Kidney epithelial cell (primary cell): ENCODE results near the gene RBFOX2. TPM values are rescaled to one million over a fixed set of nuclear protein-coding genes. Genes with fewer than 3 reads are reported as not detected.
A peak's percentile ranks its signal among the peaks of the same experiment; 100 is the strongest.

Experiments
- DNase-seq: peaks from one replicate; pipeline ENCODE4 v3.0.0-alpha.2; 2010; ENCODE audit warnings: low read depth
- H3K27me3 ChIP-seq: 2 replicates; pipeline ENCODE4 v1.6.0; 2011; ENCODE audit warnings: low read length; ENCODE audit not compliant: control insufficient read depth, insufficient read depth
- H3K36me3 ChIP-seq: 2 replicates; pipeline ENCODE4 v1.5.1; 2011; ENCODE audit warnings: low read length; ENCODE audit not compliant: control insufficient read depth, insufficient read depth
- H3K4me3 ChIP-seq: 2 replicates; pipeline ENCODE4 v1.5.1; 2011; ENCODE audit warnings: low read depth, mild to moderate bottlenecking, control low read depth, low read length
- CTCF ChIP-seq: IDR thresholded peaks from 2 replicates; pipeline ENCODE4 v1.5.1; 2011; ENCODE audit warnings: mild to moderate bottlenecking, moderate library complexity, low read length, control low read depth, inconsistent platforms; ENCODE audit not compliant: insufficient read depth, poor library complexity, severe bottlenecking
- total RNA-seq: library from RNA; depleted of rRNA; stranded (reverse); fragments of >200 nt; gene quantifications from 2 replicates; pipeline ENCODE4 v1.2.3, GENCODE V29; 2015

Gene RBFOX2
- total RNA-seq, 1 donor from 2014 or later: 75.1 TPM

- no peak overlapping the region for H3K4me3 ChIP-seq
These were observed 244.0 kb downstream of the RBFOX2 start for GRCh38 chr22:35784633-35785032.

DNA sequence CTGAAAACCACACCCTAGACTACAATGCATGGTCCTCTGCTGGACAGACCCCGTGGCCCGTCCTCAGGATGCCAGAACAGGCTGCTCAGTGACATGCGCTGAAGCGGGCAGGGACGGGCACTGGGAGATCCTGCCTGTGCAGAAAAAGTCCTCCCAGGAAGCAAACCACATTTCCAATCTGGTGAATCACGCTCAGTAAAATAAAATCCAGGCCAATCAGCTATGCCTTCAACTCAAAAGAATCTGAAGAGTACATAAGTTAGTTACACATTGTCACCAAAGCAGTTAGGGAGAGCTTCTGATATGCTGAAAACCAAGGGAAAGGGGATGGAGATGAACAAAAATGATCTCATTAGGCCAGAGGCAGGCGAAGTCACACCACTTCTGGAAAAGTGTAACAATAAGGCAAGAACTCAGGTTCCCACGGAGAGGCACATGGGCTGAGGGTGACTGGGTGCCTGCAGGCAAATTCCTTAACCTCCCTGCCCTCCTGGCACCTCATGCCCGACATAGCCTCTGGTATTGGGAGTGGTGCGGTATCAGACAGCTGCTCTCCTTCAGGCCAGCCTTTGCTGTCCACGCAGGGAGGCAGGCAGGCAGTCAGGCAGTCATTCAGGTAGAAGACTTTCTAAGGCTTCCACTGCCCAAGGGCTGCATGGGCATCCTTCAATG, 244.5 kb downstream of the RBFOX2 start:
- TF ChIP-seq CTCF: no peak
- no peaks in the 10 kb centered on the region for H3K36me3 ChIP-seq
- peak; percentile 79 for DNase-seq
- no peaks in the 10 kb centered on the region for H3K27me3 ChIP-seq
- H3K4me3 ChIP-seq: no peak overlapping the region

More at GRCh38 chr22:35784633-35785032, 244.0 kb downstream of the RBFOX2 start:
- H3K36me3 ChIP-seq: no peaks in the 10 kb centered on the region
- H3K27me3 ChIP-seq: no peaks in the 10 kb centered on the region
- TF ChIP-seq CTCF: no peak
- no peak for DNase-seq

DNA sequence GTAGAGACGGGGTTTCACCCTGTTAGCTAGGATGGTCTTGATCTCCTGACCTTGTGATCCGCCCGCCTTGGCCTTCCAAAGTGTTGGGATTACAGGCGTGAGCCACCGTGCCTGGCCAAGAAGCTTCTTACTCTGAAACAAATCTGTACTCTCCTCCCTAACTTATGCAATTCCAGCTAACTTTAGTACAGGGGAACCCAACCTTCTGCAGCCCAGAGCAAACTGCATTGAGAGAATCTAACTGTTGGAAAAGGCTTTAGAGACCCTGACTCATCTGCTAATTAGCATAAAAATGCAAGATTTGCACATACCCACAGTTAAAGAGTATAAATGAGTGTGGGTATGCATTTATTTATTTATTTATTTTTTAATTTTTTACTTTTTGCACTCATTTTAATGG, 246.1 kb downstream of the RBFOX2 start:
- Histone ChIP-seq H3K4me3 (no peak overlapping the region), H3K27me3 (no peaks in the 10 kb centered on the region), H3K36me3 (no peaks in the 10 kb centered on the region)
- no peak for DNase-seq
- TF ChIP-seq CTCF: no peak

- Histone ChIP-seq H3K4me3 (no peak overlapping the region), H3K27me3 (no peaks in the 10 kb centered on the region), H3K36me3 (no peaks in the 10 kb centered on the region)
- TF ChIP-seq CTCF: no peak
- DNase-seq: no peak
These were observed 246.7 kb downstream of the RBFOX2 start for GRCh38 chr22:35781898-35782297.

DNA sequence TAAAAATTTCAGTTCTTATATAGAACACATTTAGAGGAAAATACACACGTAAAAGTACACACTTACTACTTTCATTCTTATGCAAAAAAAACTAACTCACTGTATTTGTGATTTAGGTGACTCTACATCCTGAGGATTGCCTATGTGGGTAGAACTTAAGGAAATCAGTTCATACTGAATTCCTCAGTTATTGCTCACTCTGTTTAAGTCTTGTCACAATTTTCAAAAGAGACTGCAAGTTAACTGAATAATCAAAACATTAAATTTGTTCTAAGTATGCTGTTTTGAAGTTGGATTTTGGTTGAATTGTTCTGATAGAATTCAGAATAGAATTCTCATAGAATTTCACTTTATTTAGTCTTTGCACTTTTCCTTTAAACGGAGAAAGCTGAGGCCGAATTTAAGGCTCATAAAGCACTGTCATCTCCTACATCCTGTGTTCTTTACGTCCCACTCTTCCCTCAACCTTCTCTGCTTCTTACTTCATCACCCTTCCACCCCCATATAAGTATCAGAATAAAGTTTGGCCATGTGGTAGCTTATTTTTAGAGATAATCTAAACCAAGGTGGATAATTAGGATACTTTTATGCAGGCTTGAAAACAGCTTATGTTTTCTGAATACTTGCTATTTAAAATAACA, 251.2 kb downstream of the RBFOX2 start:
- TF ChIP-seq CTCF: no peak
- no peaks in the 10 kb centered on the region for H3K36me3 ChIP-seq
- H3K4me3 ChIP-seq: no peak overlapping the region
- DNase-seq: peak; percentile 65
- H3K27me3 ChIP-seq: no peaks in the 10 kb centered on the region
